Adipose tissue (tissue), 3 donors: ENCODE data around the gene TMEM238. TPM values are rescaled to one million over a fixed set of nuclear protein-coding genes. Genes with fewer than 3 reads are reported as not detected.

ENCODE experiments used
- H3K27ac ChIP-seq: one replicate; pipeline ENCODE4 v1.5.1; 2013; ENCODE audit warnings: low read depth, low read length
- WGBS, 3 donors: extraction: QIAGEN DNeasy Blood & Tissue Kit; methylation state at CpG; one replicate each; pipeline ENCODE4 v1.1.7; 2013; 5-methylcytosine and 5-hydroxymethylcytosine counted together
- polyA plus RNA-seq, 3 donors: library from polyadenylated mRNA; stranded (reverse); fragments of 200-250 nt; gene quantifications; one replicate each; pipeline ENCODE4 v1.2.3, GENCODE V29; 2013
- donor health status: healthy with polysubstance abuse.
- donor health status: Bipolar disorder and iron deficiency.
- donor health status: healthy.

The TMEM238 gene
- polyA plus RNA-seq, 3 donors, result 0.16 to 0.90 TPM; not detected in 1

DNA sequence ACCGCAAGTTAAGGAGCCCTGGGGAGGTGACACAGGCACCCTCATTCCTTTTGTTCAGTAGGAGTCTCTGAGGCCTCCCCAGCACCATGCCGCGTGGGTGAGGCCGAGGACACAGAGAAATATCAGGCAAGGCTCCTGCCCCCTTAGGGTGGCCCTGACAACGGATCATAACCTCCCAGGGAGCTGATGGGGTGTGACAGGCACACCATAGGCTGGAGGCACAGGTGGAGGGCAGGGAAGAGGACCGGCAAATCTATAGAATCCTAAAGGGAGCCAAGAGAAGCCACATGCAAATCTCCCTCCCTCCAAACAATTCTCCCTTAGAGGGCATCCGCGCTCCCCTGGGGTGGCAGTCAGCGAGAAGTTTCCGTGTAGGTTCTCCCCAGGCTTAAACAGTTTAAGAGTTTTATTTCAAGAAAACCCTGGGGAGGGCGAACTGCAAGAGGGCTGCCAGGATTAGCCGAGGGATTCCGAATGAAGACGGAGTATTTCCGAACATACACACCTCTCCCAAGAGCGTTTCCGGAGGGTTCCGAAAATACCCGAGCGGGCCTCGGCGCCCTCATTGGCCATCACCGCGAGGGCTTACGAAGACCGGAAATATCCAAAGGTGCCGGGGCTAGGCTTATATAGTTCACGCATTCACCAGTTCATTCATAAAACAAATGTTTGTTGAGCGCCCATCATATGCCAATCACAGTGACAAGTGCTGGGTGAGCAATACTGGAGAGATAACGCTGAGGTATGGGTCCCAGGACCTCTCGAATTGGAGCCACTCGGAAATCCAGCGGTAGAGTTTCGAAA lies 1.0 kb upstream of the TMEM238 start:
- peak overlapping the region; percentile 12 for H3K27ac ChIP-seq
- WGBS, 3 donors, result 2 to 7% (median 6%) methylated on average over 34 of the region's 34 CpGs

DNA sequence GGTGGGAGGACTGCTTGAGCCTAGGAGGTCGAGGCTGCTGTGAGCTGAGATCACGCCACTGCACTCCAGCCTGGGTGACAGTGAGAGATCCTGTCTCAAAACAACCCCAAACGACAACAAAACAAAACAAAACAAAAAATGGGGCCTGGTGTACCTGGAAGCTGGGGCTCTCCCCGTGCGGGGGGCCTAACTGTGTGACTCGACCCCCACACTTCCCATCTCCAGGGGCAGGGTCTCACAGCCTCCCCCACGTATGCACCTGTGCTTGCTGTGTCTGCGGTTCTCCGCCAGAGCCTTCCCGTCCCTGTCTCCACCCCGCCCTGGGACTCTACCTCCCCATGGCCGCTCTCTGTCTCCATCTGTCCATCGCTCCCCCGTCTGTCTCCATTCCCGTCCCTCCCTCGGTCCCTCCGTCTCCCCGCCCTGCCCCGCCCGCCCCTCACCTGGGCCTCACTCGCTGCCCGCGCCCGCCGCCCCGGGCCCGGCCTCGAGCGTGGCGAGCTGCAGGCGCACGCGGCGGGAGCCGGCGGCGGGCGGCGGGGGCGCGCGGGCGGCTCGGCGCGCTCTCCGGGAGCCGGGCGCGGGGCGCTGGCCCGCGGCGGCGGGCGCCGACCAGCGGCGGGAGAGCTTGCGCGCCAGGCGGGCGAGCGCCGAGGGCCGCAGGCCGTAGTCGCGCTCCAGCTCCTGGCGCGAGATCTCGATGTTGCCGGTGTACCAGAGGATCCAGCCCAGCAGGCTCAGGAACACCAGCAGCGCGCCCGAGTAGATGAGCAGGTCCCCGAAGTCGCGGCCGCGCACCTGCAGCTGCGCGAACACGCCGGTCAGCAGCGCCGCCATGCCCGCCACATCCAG lies 587 bp downstream of the TMEM238 start:
- 4% methylated on average over 74 to 88 of the region's 88 CpGs for WGBS, 3 donors
- no peak overlapping the region for H3K27ac ChIP-seq

- WGBS, 3 donors, result 88 to 100% (median 97%) methylated on average over 3 of the region's 3 CpGs
- no peak overlapping the region for H3K27ac ChIP-seq
These were observed 1.5 kb downstream of the TMEM238 start for GRCh38 chr19:55382522-55383054.

DNA sequence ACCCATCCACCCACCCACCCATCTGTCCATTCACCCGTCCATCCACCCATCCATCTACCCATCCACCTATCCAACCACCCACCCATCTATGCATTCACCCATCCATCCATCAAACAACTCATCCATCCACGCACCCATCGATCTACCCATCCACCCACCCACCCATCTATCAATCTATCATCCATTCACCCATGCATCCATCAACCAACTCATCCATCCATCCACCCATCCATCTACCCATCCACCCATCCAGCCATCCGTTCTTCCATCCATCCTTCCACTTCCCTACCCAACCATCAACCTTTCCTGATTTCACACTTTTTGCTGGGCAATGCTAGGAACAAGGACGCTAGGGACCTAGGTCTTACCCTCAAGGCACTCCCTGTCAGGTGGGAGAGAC lies 2.1 kb downstream of the TMEM238 start:
- no peak overlapping the region for H3K27ac ChIP-seq
- WGBS, 3 donors, result 97 to 100% (median 98%) methylated on average over 5 of the region's 5 CpGs

GRCh38 chr19:55379174-55379573 lies 4.9 kb downstream of the TMEM238 start:
- 73 to 89% (median 81%) methylated on average over 8 to 11 of the region's 11 CpGs for WGBS, 3 donors
- H3K27ac ChIP-seq, result no peak overlapping the region

DNA sequence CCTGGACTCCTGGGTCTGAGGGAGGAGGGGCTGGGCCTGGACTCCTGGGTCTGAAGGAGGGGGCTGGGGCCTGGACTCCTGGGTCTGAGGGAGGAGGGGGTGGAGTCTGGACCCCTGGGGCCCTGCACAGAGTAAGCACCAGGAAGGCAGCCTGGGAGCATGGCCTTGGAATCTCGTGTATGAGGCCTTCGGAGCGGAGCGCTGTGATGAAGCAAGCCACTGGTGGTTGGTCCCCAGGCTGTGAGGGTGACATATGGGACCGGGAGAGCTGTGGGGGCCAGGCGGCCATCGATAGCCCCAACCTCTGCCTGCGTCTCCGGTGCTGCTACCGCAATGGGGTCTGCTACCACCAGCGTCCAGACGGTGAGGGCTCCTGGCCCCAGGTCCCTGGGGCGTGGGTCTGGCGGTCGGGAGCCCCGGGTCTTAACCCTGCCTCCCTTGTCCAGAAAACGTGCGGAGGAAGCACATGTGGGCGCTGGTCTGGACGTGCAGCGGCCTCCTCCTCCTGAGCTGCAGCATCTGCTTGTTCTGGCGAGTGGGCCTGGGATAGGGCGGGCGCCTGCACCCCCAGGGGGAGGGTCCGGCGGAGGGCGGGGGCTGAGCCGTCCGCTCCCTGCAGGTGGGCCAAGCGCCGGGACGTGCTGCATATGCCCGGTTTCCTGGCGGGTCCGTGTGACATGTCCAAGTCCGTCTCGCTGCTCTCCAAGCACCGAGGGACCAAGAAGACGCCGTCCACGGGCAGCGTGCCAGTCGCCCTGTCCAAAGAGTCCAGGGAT lies 6.5 kb downstream of the TMEM238 start:
- H3K27ac ChIP-seq, result no peak overlapping the region
- WGBS, 3 donors, result 23 to 29% (median 25%) methylated on average over 39 to 43 of the region's 43 CpGs

DNA sequence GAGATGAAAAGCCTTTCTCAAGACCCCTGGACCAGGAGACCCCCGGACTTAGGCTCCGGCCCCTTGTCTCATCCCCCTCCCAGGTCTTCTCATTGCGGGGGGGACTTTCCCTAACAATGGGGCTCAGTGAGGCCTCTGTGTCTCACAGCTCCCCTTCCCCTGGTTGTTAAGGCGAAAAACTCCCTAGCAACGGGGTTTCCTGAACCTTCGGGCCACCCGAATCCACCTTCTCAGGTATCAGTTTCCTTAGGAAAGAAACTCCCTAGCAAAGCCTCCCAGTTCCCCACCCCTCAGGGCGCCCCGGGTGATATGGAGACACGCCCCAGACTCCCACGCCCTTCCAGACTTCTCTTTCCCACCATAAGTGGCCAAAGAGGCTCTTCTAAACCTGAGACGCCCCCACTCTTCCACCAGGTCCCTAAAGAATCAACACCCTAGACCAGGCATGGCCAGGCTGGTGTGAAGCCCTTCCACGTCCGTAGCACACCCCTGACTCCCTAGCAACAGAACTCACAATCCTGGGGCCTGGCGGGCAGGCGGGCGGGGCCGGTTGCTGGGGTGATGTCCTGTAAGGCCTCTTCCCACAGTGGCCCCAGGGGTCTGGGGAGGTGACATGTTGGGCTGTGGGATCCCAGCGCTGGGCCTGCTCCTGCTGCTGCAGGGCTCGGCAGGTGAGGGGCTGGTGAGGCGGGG lies 7.7 kb downstream of the TMEM238 start, which contains the start of gene TMEM190:
Gene TMEM190 (plus strand): TSS at position 586 of the 693 bp plus-strand sequence. CDS start 28 bp downstream, at position 614.
- WGBS, 3 donors, result 26 to 55% (median 52%) methylated on average over 21 of the region's 21 CpGs
- no peak within 1 kb of the TSS for H3K27ac ChIP-seq

GRCh38 chr19:55373993-55374757 lies 9.9 kb downstream of the TMEM238 start:
- H3K27ac ChIP-seq, result no peak overlapping the region
- 6 to 15% (median 12%) methylated on average over 23 to 31 of the region's 31 CpGs for WGBS, 3 donors

DNA sequence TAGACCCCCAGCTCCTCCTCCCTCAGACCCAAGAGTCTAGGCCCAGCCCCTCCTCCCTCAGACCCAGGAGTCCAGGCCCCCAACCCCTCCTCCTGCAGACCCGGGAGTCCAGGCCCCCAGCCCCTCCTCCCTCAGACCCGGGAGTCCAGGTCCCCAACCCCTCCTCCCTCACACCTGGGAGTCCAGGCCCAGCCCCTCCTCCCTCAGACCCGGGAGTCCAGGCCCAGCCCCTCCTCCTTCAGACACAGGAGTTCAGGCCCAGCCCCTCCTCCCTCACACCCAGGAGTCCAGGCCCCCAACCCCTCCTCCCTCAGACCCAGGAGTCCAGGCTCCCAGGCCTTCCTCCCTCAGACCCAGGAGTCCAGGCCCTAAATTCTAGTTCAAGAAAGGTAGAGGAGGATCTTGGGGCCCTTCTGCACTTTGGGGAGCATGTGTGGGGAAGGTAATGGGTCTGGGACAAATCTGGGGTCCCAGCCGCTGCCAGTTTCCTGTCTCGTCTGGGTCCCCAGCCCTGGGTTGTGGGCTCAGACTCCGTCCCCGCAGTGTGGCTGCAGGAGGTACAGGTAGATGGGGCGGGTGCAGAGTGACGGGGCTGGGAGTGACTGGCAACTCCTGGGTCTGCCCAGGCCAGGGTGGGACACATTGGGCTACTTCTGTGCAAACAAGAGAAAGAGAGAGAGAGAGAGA lies 10.6 kb downstream of the TMEM238 start:
- no peak overlapping the region for H3K27ac ChIP-seq
- 43 to 61% (median 56%) methylated on average over 9 of the region's 9 CpGs for WGBS, 3 donors

- 33 to 39% (median 38%) methylated on average over 24 of the region's 24 CpGs for WGBS, 3 donors
- no peak overlapping the region for H3K27ac ChIP-seq
These were observed 11.6 kb downstream of the TMEM238 start for GRCh38 chr19:55372316-55373081.

- 4 to 9% (median 8%) methylated on average over 32 of the region's 32 CpGs for WGBS, 3 donors
These were observed 13.6 kb downstream of the TMEM238 start, which contains the start of gene IL11 for GRCh38 chr19:55370305-55370988. Gene IL11 (minus strand): TSS chr19:55370463. CDS start chr19:55370310, 153 bp downstream.

DNA sequence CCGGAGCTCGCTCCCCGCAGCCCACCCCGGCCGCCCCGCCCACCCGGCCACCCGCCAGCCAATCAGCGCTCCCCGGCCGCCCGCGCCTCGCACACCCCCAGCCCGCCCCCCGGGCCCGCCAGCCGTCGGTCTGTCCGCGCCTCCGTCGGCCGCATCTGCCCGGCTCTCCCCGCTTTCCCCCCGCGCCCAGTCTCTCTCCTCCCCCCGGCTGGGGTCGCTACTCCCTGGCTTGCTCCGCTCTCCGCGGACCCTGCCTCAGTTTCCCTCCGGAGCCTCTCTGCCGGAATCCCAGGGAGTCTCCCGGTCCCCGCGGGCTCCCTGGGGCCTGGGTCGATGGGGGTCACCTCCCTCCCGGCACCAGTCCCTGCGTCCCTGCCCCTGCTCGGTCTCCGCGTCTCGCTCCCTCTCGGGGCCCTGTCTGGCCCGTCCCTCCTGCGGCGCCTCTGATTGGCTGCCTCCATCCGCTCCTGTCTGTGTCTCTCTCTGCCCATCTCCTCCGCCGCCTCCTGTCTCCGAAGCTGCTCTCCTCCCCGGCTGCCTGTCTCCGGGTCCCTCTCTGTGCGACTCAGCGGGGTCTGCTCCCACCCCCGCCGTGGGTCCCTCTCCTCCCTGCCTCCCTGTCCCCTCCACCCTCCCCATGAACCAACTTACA lies 14.3 kb downstream of the TMEM238 start:
- H3K27ac ChIP-seq, result no peak overlapping the region
- WGBS, 3 donors, result 1 to 2% (median 2%) methylated on average over 27 to 58 of the region's 59 CpGs

More at GRCh38 chr19:55370305-55370988, 13.6 kb downstream of the TMEM238 start, which contains the start of gene IL11:
- no peak within 1 kb of the TSS for H3K27ac ChIP-seq

DNA sequence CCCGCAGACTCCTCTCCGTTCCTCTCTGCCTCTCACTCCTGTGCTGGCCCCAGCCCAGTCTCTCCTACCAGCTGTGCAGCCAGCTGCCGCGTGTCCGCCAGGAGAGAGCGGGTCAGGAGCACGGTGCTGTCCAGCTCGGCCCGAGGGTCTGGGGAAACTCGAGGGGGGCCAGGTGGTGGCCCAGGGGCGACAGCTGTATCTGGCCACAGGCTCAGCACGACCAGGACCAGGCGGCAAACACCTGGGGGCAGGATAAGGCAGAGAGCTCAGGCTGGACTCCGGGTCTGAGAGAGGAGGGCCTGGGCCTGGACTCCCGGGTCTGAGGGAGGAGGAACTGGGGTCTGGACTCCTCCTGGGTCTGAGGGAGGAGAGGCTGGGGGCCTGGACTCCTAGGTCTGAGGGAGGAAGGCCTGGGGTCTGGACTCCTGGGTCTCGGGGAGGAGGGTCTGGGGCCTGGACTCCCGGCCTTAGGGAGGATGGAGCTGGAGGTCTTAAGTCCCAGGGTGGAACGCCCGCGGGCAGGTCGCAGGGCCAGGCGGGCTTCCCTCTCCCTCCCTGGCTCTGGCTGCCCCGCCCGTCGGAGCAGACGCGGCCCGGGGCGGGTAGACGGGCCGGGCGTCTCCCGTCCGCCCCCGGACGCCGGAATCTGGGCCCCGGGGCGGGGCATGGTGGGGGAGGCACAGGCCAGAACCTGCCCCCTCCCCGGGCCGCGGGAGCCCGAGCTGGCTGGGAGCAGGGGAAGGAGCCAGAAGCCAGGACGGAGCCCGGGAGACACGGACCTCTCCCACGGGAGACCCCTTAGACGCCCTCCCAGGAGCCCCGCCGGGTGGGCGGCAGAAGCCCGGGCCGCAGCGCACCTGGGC lies 15.2 kb downstream of the TMEM238 start:
- WGBS, 3 donors, result 13 to 21% (median 14%) methylated on average over 26 to 52 of the region's 54 CpGs
- no peak overlapping the region for H3K27ac ChIP-seq

DNA sequence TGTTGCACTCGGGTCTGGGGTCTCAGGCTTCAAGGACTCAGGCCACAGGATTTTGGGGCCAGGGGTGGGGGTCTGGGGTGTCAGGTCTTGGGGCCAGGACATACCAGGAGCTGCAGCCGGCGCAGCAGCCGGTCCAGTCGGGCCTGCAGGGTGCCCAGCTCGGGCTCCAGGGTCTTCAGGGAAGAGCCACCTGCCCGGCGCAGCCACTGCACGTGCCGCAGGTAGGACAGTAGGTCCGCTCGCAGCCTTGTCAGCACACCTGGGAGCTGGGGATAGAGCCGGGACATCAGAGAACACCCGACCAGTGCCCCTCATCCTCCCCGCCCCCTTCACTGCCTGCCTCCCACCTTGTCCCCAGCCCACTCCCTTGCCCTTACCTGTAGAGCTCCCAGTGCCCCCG lies 16.0 kb downstream of the TMEM238 start:
- no peak overlapping the region for H3K27ac ChIP-seq
- 70 to 92% (median 90%) methylated on average over 16 of the region's 16 CpGs for WGBS, 3 donors
